ENCODE data around the gene KIF24.

Gene KIF24

GRCh38 chr9:34328987-34329832 is at the start of gene KIF24, which contains the start of gene NUDT2:
KIF24 (minus strand) TSS chr9:34329268; CDS start chr9:34311346, 17,922 bp downstream.
NUDT2 (plus strand) TSS chr9:34329569; CDS start chr9:34339040, 9,471 bp downstream.
- H3K27me3 ChIP-seq (ENCODE audit: control insufficient read depth in 2 of 2, insufficient read depth in 2 of 2, low read length in 2 of 2): no peaks in the 10 kb centered on the region
- H3K36me3 ChIP-seq (ENCODE audit: control insufficient read depth in 2 of 2, insufficient read depth in 2 of 2, low read length in 2 of 2): no peaks in the 10 kb centered on the region
- H3K27ac ChIP-seq (ENCODE audit: low read depth in 2 of 2, low read length in 2 of 2): peak within 1 kb of the TSS; percentile 98 to 99
- H3K4me3 ChIP-seq (ENCODE audit: low read length in 2 of 2): peak within 1 kb of the TSS; percentile 99
- peaks cover 0 to 7% of the 10 kb centered on the region in 2 donors for H3K4me1 ChIP-seq (ENCODE audit: control insufficient read depth in 2 of 2, insufficient read depth in 2 of 2, low read length in 2 of 2)
- peak within 1 kb of the TSS; percentile 99 for H3K9ac ChIP-seq (ENCODE audit: low read depth in 1 of 2, low read length in 2 of 2)
- H3K9me3 ChIP-seq (ENCODE audit: control insufficient read depth in 2 of 2, low read length in 2 of 2): no peaks in the 10 kb centered on the region

GRCh38 chr9:34378376-34379060 is 49.5 kb upstream of the KIF24 start:
- Histone ChIP-seq H3K4me3 (ENCODE audit: low read length in 2 of 2) (no peak overlapping the region), H3K9ac (ENCODE audit: low read depth in 1 of 2, low read length in 2 of 2) (no peak overlapping the region), H3K27ac (ENCODE audit: low read depth in 2 of 2, low read length in 2 of 2) (no peak overlapping the region), H3K36me3 (ENCODE audit: control insufficient read depth in 2 of 2, insufficient read depth in 2 of 2, low read length in 2 of 2) (no peaks in the 10 kb centered on the region), H3K4me1 (ENCODE audit: control insufficient read depth in 2 of 2, insufficient read depth in 2 of 2, low read length in 2 of 2) (peaks cover 37 to 43% of the 10 kb centered on the region in 2 donors), H3K9me3 (ENCODE audit: control insufficient read depth in 2 of 2, low read length in 2 of 2) (no peaks in the 10 kb centered on the region), H3K27me3 (ENCODE audit: control insufficient read depth in 2 of 2, insufficient read depth in 2 of 2, low read length in 2 of 2) (no peaks in the 10 kb centered on the region)

- H3K36me3 ChIP-seq (ENCODE audit: control insufficient read depth in 2 of 2, insufficient read depth in 2 of 2, low read length in 2 of 2): peaks cover under 1 to 3% of the 10 kb centered on the region in 2 donors
- H3K9ac ChIP-seq (ENCODE audit: low read depth in 1 of 2, low read length in 2 of 2): peak overlapping the region; percentile 81 to 94
- peak overlapping the region; percentile 94 to 98 for H3K27ac ChIP-seq (ENCODE audit: low read depth in 2 of 2, low read length in 2 of 2)
- H3K9me3 ChIP-seq (ENCODE audit: control insufficient read depth in 2 of 2, low read length in 2 of 2): no peaks in the 10 kb centered on the region
- peak overlapping the region; percentile 94 to 95 for H3K4me3 ChIP-seq (ENCODE audit: low read length in 2 of 2)
- H3K27me3 ChIP-seq (ENCODE audit: control insufficient read depth in 2 of 2, insufficient read depth in 2 of 2, low read length in 2 of 2): no peaks in the 10 kb centered on the region
- peaks cover 37 to 43% of the 10 kb centered on the region in 2 donors for H3K4me1 ChIP-seq (ENCODE audit: control insufficient read depth in 2 of 2, insufficient read depth in 2 of 2, low read length in 2 of 2)
Observed at GRCh38 chr9:34377404-34377746, 48.3 kb upstream of the KIF24 start.

GRCh38 chr9:34376596-34377403 is 47.7 kb upstream of the KIF24 start, which contains the start of gene MYORG:
MYORG (minus strand) TSS chr9:34376898; CDS start chr9:34372943, 3,955 bp downstream.
- Histone ChIP-seq H3K9ac (ENCODE audit: low read depth in 1 of 2, low read length in 2 of 2) (peak within 1 kb of the TSS; percentile 94), H3K4me1 (ENCODE audit: control insufficient read depth in 2 of 2, insufficient read depth in 2 of 2, low read length in 2 of 2) (peaks cover 37 to 43% of the 10 kb centered on the region in 2 donors), H3K27ac (ENCODE audit: low read depth in 2 of 2, low read length in 2 of 2) (peak within 1 kb of the TSS; percentile 94 to 98), H3K4me3 (ENCODE audit: low read length in 2 of 2) (peak within 1 kb of the TSS; percentile 94 to 95), H3K36me3 (ENCODE audit: control insufficient read depth in 2 of 2, insufficient read depth in 2 of 2, low read length in 2 of 2) (peaks cover 6 to 9% of the 10 kb centered on the region in 2 donors), H3K9me3 (ENCODE audit: control insufficient read depth in 2 of 2, low read length in 2 of 2) (no peaks in the 10 kb centered on the region), H3K27me3 (ENCODE audit: control insufficient read depth in 2 of 2, insufficient read depth in 2 of 2, low read length in 2 of 2) (no peaks in the 10 kb centered on the region)

- Histone ChIP-seq H3K4me3 (ENCODE audit: low read length in 2 of 2) (peak overlapping the region; percentile 94 to 95), H3K4me1 (ENCODE audit: control insufficient read depth in 2 of 2, insufficient read depth in 2 of 2, low read length in 2 of 2) (peaks cover 31 to 40% of the 10 kb centered on the region in 2 donors), H3K9ac (ENCODE audit: low read depth in 1 of 2, low read length in 2 of 2) (peak overlapping the region; percentile 94), H3K9me3 (ENCODE audit: control insufficient read depth in 2 of 2, low read length in 2 of 2) (no peaks in the 10 kb centered on the region), H3K36me3 (ENCODE audit: control insufficient read depth in 2 of 2, insufficient read depth in 2 of 2, low read length in 2 of 2) (peaks cover 13 to 15% of the 10 kb centered on the region in 2 donors), H3K27me3 (ENCODE audit: control insufficient read depth in 2 of 2, insufficient read depth in 2 of 2, low read length in 2 of 2) (no peaks in the 10 kb centered on the region), H3K27ac (ENCODE audit: low read depth in 2 of 2, low read length in 2 of 2) (peak overlapping the region; percentile 94 to 98)
Observed at GRCh38 chr9:34375901-34376595, 47.0 kb upstream of the KIF24 start.

- Histone ChIP-seq H3K36me3 (ENCODE audit: control insufficient read depth in 2 of 2, insufficient read depth in 2 of 2, low read length in 2 of 2) (peaks cover 22 to 23% of the 10 kb centered on the region in 2 donors), H3K9me3 (ENCODE audit: control insufficient read depth in 2 of 2, low read length in 2 of 2) (no peaks in the 10 kb centered on the region), H3K4me1 (ENCODE audit: control insufficient read depth in 2 of 2, insufficient read depth in 2 of 2, low read length in 2 of 2) (peaks cover 24 to 31% of the 10 kb centered on the region in 2 donors), H3K4me3 (ENCODE audit: low read length in 2 of 2) (peak overlapping the region; percentile 94 to 95), H3K9ac (ENCODE audit: low read depth in 1 of 2, low read length in 2 of 2) (peak overlapping the region; percentile 94), H3K27ac (ENCODE audit: low read depth in 2 of 2, low read length in 2 of 2) (peak overlapping the region; percentile 94 to 98), H3K27me3 (ENCODE audit: control insufficient read depth in 2 of 2, insufficient read depth in 2 of 2, low read length in 2 of 2) (no peaks in the 10 kb centered on the region)
Observed at GRCh38 chr9:34374905-34375552, 46.0 kb upstream of the KIF24 start.

- peaks cover 19 to 24% of the 10 kb centered on the region in 2 donors for H3K4me1 ChIP-seq (ENCODE audit: control insufficient read depth in 2 of 2, insufficient read depth in 2 of 2, low read length in 2 of 2)
- no peaks in the 10 kb centered on the region for H3K9me3 ChIP-seq (ENCODE audit: control insufficient read depth in 2 of 2, low read length in 2 of 2)
- H3K4me3 ChIP-seq (ENCODE audit: low read length in 2 of 2): peak overlapping the region; percentile 23 to 32
- H3K9ac ChIP-seq (ENCODE audit: low read depth in 1 of 2, low read length in 2 of 2): peak overlapping the region; percentile 41 to 54
- no peaks in the 10 kb centered on the region for H3K27me3 ChIP-seq (ENCODE audit: control insufficient read depth in 2 of 2, insufficient read depth in 2 of 2, low read length in 2 of 2)
- peak overlapping the region; percentile 94 to 98 for H3K27ac ChIP-seq (ENCODE audit: low read depth in 2 of 2, low read length in 2 of 2)
- peaks cover 24 to 30% of the 10 kb centered on the region in 2 donors for H3K36me3 ChIP-seq (ENCODE audit: control insufficient read depth in 2 of 2, insufficient read depth in 2 of 2, low read length in 2 of 2)
Observed at GRCh38 chr9:34374339-34374738, 45.3 kb upstream of the KIF24 start.

- H3K9me3 ChIP-seq (ENCODE audit: control insufficient read depth in 2 of 2, low read length in 2 of 2): no peaks in the 10 kb centered on the region
- H3K27ac ChIP-seq (ENCODE audit: low read depth in 2 of 2, low read length in 2 of 2): peak overlapping the region; percentile 94 to 98
- peak overlapping the region in 1 of 2 donors; percentile 54 for H3K9ac ChIP-seq (ENCODE audit: low read depth in 1 of 2, low read length in 2 of 2)
- H3K4me3 ChIP-seq (ENCODE audit: low read length in 2 of 2): no peak overlapping the region
- H3K27me3 ChIP-seq (ENCODE audit: control insufficient read depth in 2 of 2, insufficient read depth in 2 of 2, low read length in 2 of 2): no peaks in the 10 kb centered on the region
- H3K4me1 ChIP-seq (ENCODE audit: control insufficient read depth in 2 of 2, insufficient read depth in 2 of 2, low read length in 2 of 2): peaks cover 19 to 21% of the 10 kb centered on the region in 2 donors
- H3K36me3 ChIP-seq (ENCODE audit: control insufficient read depth in 2 of 2, insufficient read depth in 2 of 2, low read length in 2 of 2): peaks cover 27 to 32% of the 10 kb centered on the region in 2 donors
Observed at GRCh38 chr9:34373749-34374148, 44.7 kb upstream of the KIF24 start.

Measured in mucosa of rectum (tissue), 2 donors.